MM.1S (cell line): Measurements from ENCODE around the gene FZR1.

Source experiments
- CTCF ChIP-seq: fragments of 300-600 bp; sonication (generic); IDR thresholded peaks from 2 replicates; pipeline ENCODE4 v1.5.1; 2016; ENCODE audit warnings: antibody characterized with exemption, low read length, mixed read lengths
- EZH2 ChIP-seq: fragments of 300-600 bp; sonication (generic); optimal IDR thresholded peaks from 2 replicates; pipeline ENCODE3; 2017; ENCODE audit warnings: low read depth, mild to moderate bottlenecking, antibody characterized with exemption, low read length, mixed read lengths

DNA sequence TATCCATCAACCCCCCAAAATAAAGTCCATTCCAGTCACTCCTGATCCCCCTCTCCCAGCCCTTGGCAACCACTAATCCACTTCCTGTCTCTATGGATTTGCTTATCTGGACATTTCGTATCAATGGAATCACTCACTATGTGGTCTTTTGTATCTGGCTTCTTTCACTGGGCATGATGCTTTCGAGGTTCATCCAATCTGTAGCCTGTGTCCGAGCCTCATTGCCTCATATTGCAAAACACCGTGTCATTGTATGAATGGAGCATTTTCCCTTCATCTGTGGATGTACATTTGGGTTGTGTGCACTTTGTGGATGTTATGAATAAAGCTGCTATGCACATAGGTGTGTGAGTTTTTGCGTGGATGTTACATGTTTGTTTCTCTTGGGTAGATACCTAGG lies 1.4 kb upstream of the FZR1 start:
- TF ChIP-seq CTCF = no peak
- no peak for TF ChIP-seq EZH2
